Thyroid gland (tissue), 4 donors: Measurements from ENCODE around the gene PDE8A. TPM values are rescaled to one million over a fixed set of nuclear protein-coding genes. Genes with fewer than 3 reads are reported as not detected.
A peak's percentile ranks its signal among the peaks of the same experiment; 100 is the strongest.
"Not testable (repeated sequence)": the region's sequence is repeated elsewhere in the genome, so short reads cannot be mapped to it uniquely, and the experiment has no call there.

Experiments
- DNase-seq, 2 donors: peaks; one replicate each; pipeline ENCODE4 v3.0.0-alpha.2; 2019
- H3K27ac ChIP-seq, 3 donors: fragments of 200-600 bp; sonication (generic); 1 replicate in 2 of 3; 2 replicates in 1 of 3; pipeline ENCODE4 v1.5.1; 2016 to 2019; ENCODE audit warnings: mild to moderate bottlenecking in 1 of 3, moderate library complexity in 1 of 3
- H3K27me3 ChIP-seq: fragments of 200-600 bp; sonication (generic); one replicate; pipeline ENCODE4 v1.5.1; 2019
- H3K36me3 ChIP-seq, 2 donors: fragments of 200-600 bp; sonication (generic); one replicate each; pipeline ENCODE4 v1.5.1; 2016 to 2019
- H3K4me1 ChIP-seq, 2 donors: fragments of 200-600 bp; sonication (generic); one replicate each; pipeline ENCODE4 v1.5.1; 2017 to 2019
- H3K4me3 ChIP-seq, 3 donors: fragments of 200-600 bp; sonication (generic); replicated peaks in 1 of 3; 1 replicate in 2 of 3; 2 replicates in 1 of 3; pipeline ENCODE4 v1.5.1; 2016; ENCODE audit warnings: mild to moderate bottlenecking in 1 of 3
- H3K9me3 ChIP-seq: fragments of 200-600 bp; sonication (generic); one replicate; pipeline ENCODE4 v1.5.1; 2017
- CTCF ChIP-seq, 6 experiments: fragments of 200-600 bp in 3 of 6; fragments of 450-650 bp in 3 of 6; sonication (generic) in 3 of 6; IDR thresholded peaks; one replicate each; pipeline ENCODE4 v1.5.1; 2016 to 2019; ENCODE audit warnings: antibody characterized with exemption in 6 of 6, mild to moderate bottlenecking in 2 of 6, inconsistent platforms in 1 of 6, moderate library complexity in 1 of 6
- POLR2A ChIP-seq, 2 donors: fragments of 450-650 bp; IDR thresholded peaks; one replicate each; pipeline ENCODE4 v1.6.1; 2017; ENCODE audit warnings: antibody characterized with exemption in 2 of 2, mild to moderate bottlenecking in 2 of 2, moderate library complexity in 1 of 2
- WGBS, 2 donors: methylation state at CpG; one replicate each; pipeline ENCODE4 v1.1.5; 2017; 5-methylcytosine and 5-hydroxymethylcytosine counted together
- intact Hi-C: fragments of 100-400 bp; cut with DNase I; formaldehyde crosslinking; loops from one replicate; pipeline ENCODE4 v1.15.1; 2023
- total RNA-seq, 4 donors: library from RNA; depleted of rRNA; stranded (reverse); fragments of >200 nt; gene quantifications; one replicate each; pipeline ENCODE4 v1.2.3, GENCODE V29; 2016

PDE8A gene
- total RNA-seq, 4 donors from 2014 or later: 31.6 to 52.1 (median 35.2) TPM

- no peaks in the 10 kb centered on the region for H3K9me3 ChIP-seq
- intact Hi-C loops: no loop called here
- peaks cover 17 to 26% of the 10 kb centered on the region in 2 donors for H3K4me1 ChIP-seq
- H3K36me3 ChIP-seq: no peaks in the 10 kb centered on the region
- DNase-seq: peak; percentile 93 to 94
- H3K4me3 ChIP-seq: peak overlapping the region; percentile 52 to 88 (median 67)
- peak overlapping the region; percentile 47 to 96 (median 93) for H3K27ac ChIP-seq
- WGBS, 2 donors: 0 to 1% methylated on average over 2 to 20 of the region's 75 CpGs
- peak in 1 of 2 donors; percentile 51 for TF ChIP-seq POLR2A (IDR thresholded peaks at IDR 0.05)
- peak in 4 of 6 experiments; percentile 28 to 42 (median 31) for TF ChIP-seq CTCF (IDR thresholded peaks at IDR 0.05)
- H3K27me3 ChIP-seq: no peaks in the 10 kb centered on the region
Measured at GRCh38 chr15:84981054-84981710, 474 bp upstream of the PDE8A start.

- Histone ChIP-seq H3K27me3 (no peaks in the 10 kb centered on the region), H3K9me3 (no peaks in the 10 kb centered on the region), H3K36me3 (no peaks in the 10 kb centered on the region), H3K4me3 (peak overlapping the region in 2 of 3 donors; percentile 59 to 67), H3K27ac (peak overlapping the region; percentile 47 to 96 (median 93)), H3K4me1 (peaks cover 17 to 25% of the 10 kb centered on the region in 2 donors)
- 8 to 12% methylated on average over 16 to 46 of the region's 46 CpGs for WGBS, 2 donors
- no peak for TF ChIP-seq CTCF (IDR thresholded peaks at IDR 0.05)
- no peak for TF ChIP-seq POLR2A (IDR thresholded peaks at IDR 0.05)
- intact Hi-C loops: no loop called here
- peak; percentile 24 to 25 for DNase-seq
Measured at GRCh38 chr15:84982301-84982920, 755 bp downstream of the PDE8A start.

- intact Hi-C loops: no loop called here
Measured at GRCh38 chr15:84983294-84983693, 1.6 kb downstream of the PDE8A start.

GRCh38 chr15:84983711-84984110 is 2.1 kb downstream of the PDE8A start:
- Histone ChIP-seq H3K36me3 (no peaks in the 10 kb centered on the region), H3K9me3 (no peaks in the 10 kb centered on the region), H3K4me3 (no peak overlapping the region), H3K4me1 (peaks cover 17 to 31% of the 10 kb centered on the region in 2 donors), H3K27me3 (no peaks in the 10 kb centered on the region), H3K27ac (no peak overlapping the region)
- TF ChIP-seq POLR2A (IDR thresholded peaks at IDR 0.05): no peak
- TF ChIP-seq CTCF (IDR thresholded peaks at IDR 0.05): no peak
- WGBS, 2 donors: 24 to 38% methylated on average over 2 of the region's 2 CpGs
- intact Hi-C loops: no loop called here
- DNase-seq: no peak

More at GRCh38 chr15:84983294-84983693, 1.6 kb downstream of the PDE8A start:
- H3K27me3 ChIP-seq: no peaks in the 10 kb centered on the region
- WGBS, 2 donors: 35 to 45% methylated on average over 4 of the region's 4 CpGs
- no peak for TF ChIP-seq POLR2A (IDR thresholded peaks at IDR 0.05)
- no peak overlapping the region for H3K27ac ChIP-seq
- H3K4me3 ChIP-seq: peak overlapping the region in 1 of 3 donors; percentile 59
- no peaks in the 10 kb centered on the region for H3K36me3 ChIP-seq
- H3K9me3 ChIP-seq: no peaks in the 10 kb centered on the region
- no peak for DNase-seq
- H3K4me1 ChIP-seq: peaks cover 17 to 27% of the 10 kb centered on the region in 2 donors

- no peaks in the 10 kb centered on the region for H3K27me3 ChIP-seq
- no peak overlapping the region for H3K27ac ChIP-seq
- DNase-seq: no peak
- H3K9me3 ChIP-seq: no peaks in the 10 kb centered on the region
- H3K36me3 ChIP-seq: no peaks in the 10 kb centered on the region
- intact Hi-C loops: no loop called here
- H3K4me3 ChIP-seq: no peak overlapping the region
- WGBS, 2 donors: 76 to 77% methylated on average over 2 of the region's 2 CpGs
- peaks cover 12 to 32% of the 10 kb centered on the region in 2 donors for H3K4me1 ChIP-seq
- TF ChIP-seq POLR2A (IDR thresholded peaks at IDR 0.05) (no peak), CTCF (IDR thresholded peaks at IDR 0.05) (no peak)
Measured at GRCh38 chr15:84985158-84985557, 3.5 kb downstream of the PDE8A start.

- H3K9me3 ChIP-seq, H3K27me3 ChIP-seq, H3K36me3 ChIP-seq, H3K4me3 ChIP-seq, intact Hi-C loops, DNase-seq, H3K27ac ChIP-seq: not testable (repeated sequence)
- 96 to 99% methylated on average over 9 of the region's 9 CpGs for WGBS, 2 donors
- peaks cover 11 to 32% of the 10 kb centered on the region in 2 donors for H3K4me1 ChIP-seq
Measured at GRCh38 chr15:84987351-84987750, 5.7 kb downstream of the PDE8A start.
